AG04450 (cell line): ENCODE results near the gene BICRAL. TPM values are rescaled to one million over a fixed set of nuclear protein-coding genes. Genes with fewer than 3 reads are reported as not detected.

Source experiments
- CTCF ChIA-PET: fragments of 300-600, 350-600 bp; formaldehyde crosslinking; extraction: SDS; loops from one replicate; lab custom pipeline; 2022; ENCODE audit warnings: antibody characterized with exemption, inconsistent platforms; lab: Charles Lee
- POLR2A ChIA-PET: fragments of 350-600 bp; formaldehyde crosslinking; extraction: SDS; loops from one replicate; lab custom pipeline; 2021; ENCODE audit warnings: antibody characterized with exemption, inconsistent platforms; lab: Yijun Ruan, JAX
- DNase-seq: peaks from one replicate; pipeline ENCODE4 v3.0.0-alpha.2; 2011; ENCODE audit warnings: low read depth, low spot score
- H3K27ac ChIP-seq: one replicate; pipeline ENCODE4 v1.5.1; 2012; ENCODE audit warnings: low read depth, low read length, control low read depth
- H3K27me3 ChIP-seq: one replicate; pipeline ENCODE4 v1.6.0; 2012; ENCODE audit warnings: low read length; ENCODE audit not compliant: control insufficient read depth, insufficient read depth
- H3K4me3 ChIP-seq: 2 replicates; pipeline ENCODE4 v1.5.1; 2011; ENCODE audit warnings: mild to moderate bottlenecking, low read depth, low read length, control low read depth
- H3K9me3 ChIP-seq: 2 replicates; pipeline ENCODE4 v1.5.1; 2012; ENCODE audit warnings: low read length; ENCODE audit not compliant: control insufficient read depth, insufficient read depth
- polyA plus RNA-seq: library from polyadenylated mRNA; depleted of rRNA; stranded (reverse); fragments of >200 nt; gene quantifications from 2 replicates; pipeline ENCODE4 v1.2.3, GENCODE V29; 2011
- TF ChIP-seq, protein P1 (sequence below): IDR thresholded peaks from 2 replicates; pipeline ENCODE4 v1.5.1; 2011; ENCODE audit warnings: low read depth, low read length, control low read depth, inconsistent platforms

BICRAL gene
- polyA plus RNA-seq, 1 experiment, result 7.0 TPM

DNA sequence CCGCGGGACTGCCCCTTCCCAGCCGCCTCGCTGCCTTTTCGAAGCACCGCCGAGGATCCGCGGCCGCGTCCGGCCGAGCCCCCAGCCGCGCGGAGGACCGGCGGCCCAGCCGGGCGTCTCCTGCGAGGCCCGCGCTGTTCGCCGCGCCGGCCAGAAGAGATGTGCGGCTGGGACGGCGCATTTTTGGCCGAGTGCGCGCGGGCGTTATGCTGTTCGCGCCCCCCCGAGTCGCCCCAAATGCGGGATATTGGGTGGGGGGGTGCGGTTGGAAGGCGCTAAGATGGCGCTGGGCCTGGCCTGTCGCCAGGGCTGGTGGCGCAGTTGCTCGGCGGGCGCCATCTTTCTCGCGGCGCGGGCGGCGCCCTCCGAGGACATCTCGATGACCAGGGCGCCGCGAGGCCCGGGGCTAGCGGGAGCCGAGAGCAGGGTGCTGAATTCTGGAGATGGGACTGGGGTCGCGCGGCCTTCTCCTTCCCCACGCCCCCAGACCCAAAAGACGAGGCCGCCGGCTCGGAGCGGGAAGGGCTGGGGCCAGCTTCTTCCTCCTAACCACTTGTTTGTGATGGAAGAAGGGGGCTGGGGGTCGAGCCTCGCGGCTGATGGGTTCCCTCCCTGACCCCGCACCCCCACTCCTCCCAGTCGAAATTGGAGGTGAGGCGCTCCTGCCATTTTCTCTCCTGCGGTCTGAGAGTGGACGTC lies 1.5 kb downstream of the BICRAL start:
- DNase-seq, result peak; percentile 46
- CTCF ChIA-PET, result interaction anchor here (0.6 to 0.7 kb wide), 2 partner anchors 24 to 121 kb away, joined by 4 to 5 read pairs; no protein-coding TSS in a partner anchor
- Histone ChIP-seq H3K27me3 (no peaks in the 10 kb centered on the region), H3K27ac (peak overlapping the region; percentile 96), H3K4me3 (peak overlapping the region; percentile 81), H3K9me3 (no peaks in the 10 kb centered on the region; the same call in 1 of the 2 replicates)
- POLR2A ChIA-PET, result interaction anchor here (0.5 to 3.5 kb wide), 22 partner anchors 7 to 147 kb away, joined by 3 to 135 read pairs (median 6); partner anchors contain the start of genes RPL7L1 and TBCC
- TF ChIP-seq, protein P1, sequence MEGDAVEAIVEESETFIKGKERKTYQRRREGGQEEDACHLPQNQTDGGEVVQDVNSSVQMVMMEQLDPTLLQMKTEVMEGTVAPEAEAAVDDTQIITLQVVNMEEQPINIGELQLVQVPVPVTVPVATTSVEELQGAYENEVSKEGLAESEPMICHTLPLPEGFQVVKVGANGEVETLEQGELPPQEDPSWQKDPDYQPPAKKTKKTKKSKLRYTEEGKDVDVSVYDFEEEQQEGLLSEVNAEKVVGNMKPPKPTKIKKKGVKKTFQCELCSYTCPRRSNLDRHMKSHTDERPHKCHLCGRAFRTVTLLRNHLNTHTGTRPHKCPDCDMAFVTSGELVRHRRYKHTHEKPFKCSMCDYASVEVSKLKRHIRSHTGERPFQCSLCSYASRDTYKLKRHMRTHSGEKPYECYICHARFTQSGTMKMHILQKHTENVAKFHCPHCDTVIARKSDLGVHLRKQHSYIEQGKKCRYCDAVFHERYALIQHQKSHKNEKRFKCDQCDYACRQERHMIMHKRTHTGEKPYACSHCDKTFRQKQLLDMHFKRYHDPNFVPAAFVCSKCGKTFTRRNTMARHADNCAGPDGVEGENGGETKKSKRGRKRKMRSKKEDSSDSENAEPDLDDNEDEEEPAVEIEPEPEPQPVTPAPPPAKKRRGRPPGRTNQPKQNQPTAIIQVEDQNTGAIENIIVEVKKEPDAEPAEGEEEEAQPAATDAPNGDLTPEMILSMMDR, result no peak

DNA sequence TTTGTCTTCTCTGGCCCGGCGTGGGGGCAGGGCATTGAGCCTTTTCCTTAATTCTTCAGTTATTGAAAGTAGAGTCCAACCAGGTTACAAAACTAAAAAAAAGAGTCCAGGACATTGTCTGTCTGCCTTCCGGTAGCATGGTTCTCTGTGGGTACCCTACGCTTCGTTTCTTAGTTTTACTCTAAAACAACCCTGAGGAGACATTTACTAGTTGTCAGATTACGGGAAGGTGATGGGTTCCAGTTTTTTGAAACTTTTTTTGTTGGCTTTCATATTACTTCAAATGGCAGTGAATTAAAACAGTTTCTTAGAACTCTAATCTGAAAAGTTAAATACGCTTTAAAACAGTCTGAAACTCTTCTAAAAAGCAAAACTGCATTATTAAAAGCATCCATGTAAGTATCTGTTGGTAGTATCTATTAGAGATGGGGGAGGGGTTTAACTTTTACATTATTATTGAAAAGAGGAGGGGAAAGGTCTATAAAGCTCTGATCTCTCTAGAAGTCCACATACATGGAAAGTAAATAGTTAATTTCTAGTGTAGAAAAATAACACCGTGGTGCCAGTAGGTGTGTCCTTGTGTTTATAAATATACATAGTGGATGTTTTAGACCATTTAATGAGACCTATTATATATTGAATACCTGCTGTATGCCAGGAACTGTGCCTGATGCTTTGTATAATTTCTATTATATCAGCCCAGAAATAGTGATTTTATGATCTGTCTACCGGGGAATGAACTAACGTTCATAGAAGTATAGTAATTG lies 2.2 kb downstream of the BICRAL start:
- Histone ChIP-seq H3K4me3 (peak overlapping the region; percentile 81), H3K27ac (peak overlapping the region; percentile 96), H3K9me3 (no peaks in the 10 kb centered on the region; the same call in 1 of the 2 replicates), H3K27me3 (no peaks in the 10 kb centered on the region)
- ChIA-PET POLR2A (interaction anchor here (1.1 to 3.5 kb wide), 3 partner anchors 37 to 57 kb away, joined by 6 to 135 read pairs (median 17); partner anchors contain the start of gene TBCC), CTCF (no interaction called here)
- no peak for DNase-seq
- TF ChIP-seq, protein P1, result no peak

DNA sequence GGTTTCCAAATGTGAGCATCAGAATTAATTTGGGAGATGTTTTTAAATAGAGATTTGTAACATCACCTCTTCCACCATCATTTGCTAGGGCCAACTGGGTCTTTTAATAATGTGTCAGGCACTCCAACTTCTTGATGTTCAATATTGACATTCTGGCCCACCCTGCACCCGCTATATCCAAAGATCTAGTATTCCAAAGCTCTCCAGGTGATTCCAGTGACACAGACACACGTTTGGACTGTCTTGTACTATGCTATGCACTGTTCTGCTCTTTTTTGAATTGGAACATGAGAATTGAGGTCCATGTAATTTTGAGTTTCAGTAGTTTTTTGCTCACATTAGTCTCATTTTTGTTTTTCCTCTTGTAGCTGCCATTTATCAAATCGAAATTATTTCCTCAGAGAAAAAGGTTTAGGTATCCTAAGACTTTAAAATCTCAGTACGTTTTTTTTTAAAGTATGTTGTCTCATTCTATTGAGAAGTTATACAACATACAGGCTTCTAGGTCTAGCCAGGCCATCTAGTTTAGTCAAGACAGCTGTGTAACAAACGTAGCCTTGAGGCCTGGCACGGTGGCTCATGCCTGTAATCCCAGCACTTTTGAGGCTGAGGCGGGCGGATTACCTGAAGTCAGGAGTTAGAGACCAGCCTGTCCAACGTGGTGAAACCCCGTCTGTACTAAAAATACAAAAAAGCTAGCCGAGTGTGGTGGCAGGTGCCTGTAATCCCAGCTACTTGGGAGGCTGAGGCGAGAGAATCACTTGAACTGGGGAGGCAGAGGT lies 3.1 kb downstream of the BICRAL start:
- Histone ChIP-seq H3K9me3 (no peaks in the 10 kb centered on the region; the same call in 1 of the 2 replicates), H3K4me3 (peak overlapping the region; percentile 81), H3K27ac (no peak overlapping the region), H3K27me3 (no peaks in the 10 kb centered on the region)
- no peak for DNase-seq
- POLR2A ChIA-PET, result interaction anchor here (0.6 to 1.1 kb wide), 5 partner anchors 15 to 213 kb away, joined by 3 to 6 read pairs (median 3); partner anchors contain the start of gene TBCC
- TF ChIP-seq, protein P1, result no peak
- CTCF ChIA-PET, result interaction anchor here (0.6 kb wide), 1 partner anchor 124 kb away, joined by 3 read pairs; no protein-coding TSS in a partner anchor

DNA sequence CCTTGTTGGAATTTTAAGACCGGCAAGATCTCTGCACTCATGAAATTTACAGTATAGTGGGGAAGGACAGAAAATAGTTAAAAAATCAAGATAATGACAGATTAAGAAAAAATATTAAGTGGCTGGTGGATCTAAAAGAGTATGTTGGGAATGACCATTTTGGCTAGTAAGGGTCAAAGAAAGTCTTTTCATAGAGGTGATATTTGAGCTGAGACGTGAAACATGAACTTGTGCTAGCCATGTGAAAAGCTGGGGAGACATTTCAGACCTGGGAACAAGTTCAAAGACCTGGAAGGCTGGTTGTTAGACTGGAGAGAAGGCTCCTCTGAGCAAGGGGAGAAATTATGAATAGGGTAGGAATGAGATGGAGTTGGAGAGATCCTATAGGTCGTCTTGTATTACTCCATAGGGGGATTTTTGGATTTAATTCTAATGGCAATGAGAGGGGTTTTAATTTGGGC lies 4.7 kb downstream of the BICRAL start:
- H3K27ac ChIP-seq, result no peak overlapping the region
- POLR2A ChIA-PET, result interaction anchor here (1.4 kb wide), 1 partner anchor 41 kb away, joined by 5 read pairs; the partner anchor contains the start of gene TBCC
- no peaks in the 10 kb centered on the region; the same call in 1 of the 2 replicates for H3K9me3 ChIP-seq
- DNase-seq, result no peak
- TF ChIP-seq, protein P1, result no peak
- no peak overlapping the region for H3K4me3 ChIP-seq
- H3K27me3 ChIP-seq, result no peaks in the 10 kb centered on the region
- CTCF ChIA-PET, result interaction anchor here (1.2 kb wide), 1 partner anchor 125 kb away, joined by 3 read pairs; no protein-coding TSS in a partner anchor
